ENCODE data around the gene PCDH9.

GRCh38 chr13:66534561-66534960 is 695.6 kb downstream of the PCDH9 start:
- TF ChIP-seq POLR2AphosphoS5 (IDR thresholded peaks at IDR 0.05; ENCODE audit: borderline replicate concordance, low read depth, low read length) (no peak), EZH2 (IDR thresholded peaks at IDR 0.05) (no peak), FOXP2 (optimal IDR thresholded peaks at IDR 0.05; ENCODE audit: control extremely low read depth, extremely low read length, insufficient read depth) (no peak)
